Cardiac muscle cell (in vitro differentiated cells and primary cell): ENCODE data around the gene OPN3. TPM values are rescaled to one million over a fixed set of nuclear protein-coding genes. Genes with fewer than 3 reads are reported as not detected.

Experiments used
- DNase-seq, 2 donors: peaks; one replicate each; pipeline versions ENCODE4 v3.0.0 to v3.0.0-alpha.2; 2010 to 2017; ENCODE audit warnings: low read depth in 1 of 2, low spot score in 1 of 2
- H3K27ac ChIP-seq: fragments of 200-600 bp; sonication (generic); 2 replicates; pipeline ENCODE4 v1.5.1; 2016
- H3K27me3 ChIP-seq: fragments of 200-600 bp; sonication (generic); 2 replicates; pipeline ENCODE4 v1.6.0; 2016; ENCODE audit warnings: control low read depth
- H3K36me3 ChIP-seq: fragments of 200-600 bp; sonication (generic); 2 replicates; pipeline ENCODE4 v1.5.1; 2016; ENCODE audit warnings: control low read depth
- H3K4me1 ChIP-seq: fragments of 200-600 bp; sonication (generic); 2 replicates; pipeline ENCODE4 v1.8.1; 2017; ENCODE audit warnings: low read depth, mild to moderate bottlenecking, mixed run types
- H3K4me3 ChIP-seq: fragments of 200-600 bp; sonication (generic); 2 replicates; pipeline ENCODE4 v1.5.1; 2016; ENCODE audit warnings: mild to moderate bottlenecking
- H3K9me3 ChIP-seq: fragments of 200-600 bp; sonication (generic); 2 replicates; pipeline ENCODE4 v1.5.1; 2017; ENCODE audit warnings: low read depth, mild to moderate bottlenecking, control low read depth
- polyA plus RNA-seq: library from polyadenylated mRNA; unstranded; fragments of >200 nt; fragmentation: Nextera tagmentation; extraction: Ambion mirVana; gene quantifications from 2 replicates; pipeline ENCODE4 v1.2.1, GENCODE V29; 2016
- total RNA-seq: library from RNA; depleted of rRNA; stranded (reverse); fragments of >200 nt; gene quantifications from 2 replicates; pipeline ENCODE4 v1.2.3, GENCODE V29; 2016
- TF ChIP-seq, protein P1 (sequence below): IDR thresholded peaks from 2 replicates; pipeline ENCODE4 v1.5.1; 2012; ENCODE audit warnings: low read depth, mild to moderate bottlenecking, low read length

OPN3 gene
- total and polyA plus RNA-seq, 2 experiments from 2014 or later = 17.5 to 19.7 TPM

- Histone ChIP-seq H3K4me3 (no peak overlapping the region), H3K4me1 (no peaks in the 10 kb centered on the region), H3K27me3 (no peaks in the 10 kb centered on the region), H3K36me3 (no peaks in the 10 kb centered on the region), H3K27ac (no peak overlapping the region), H3K9me3 (no peaks in the 10 kb centered on the region)
- TF ChIP-seq, protein P1, sequence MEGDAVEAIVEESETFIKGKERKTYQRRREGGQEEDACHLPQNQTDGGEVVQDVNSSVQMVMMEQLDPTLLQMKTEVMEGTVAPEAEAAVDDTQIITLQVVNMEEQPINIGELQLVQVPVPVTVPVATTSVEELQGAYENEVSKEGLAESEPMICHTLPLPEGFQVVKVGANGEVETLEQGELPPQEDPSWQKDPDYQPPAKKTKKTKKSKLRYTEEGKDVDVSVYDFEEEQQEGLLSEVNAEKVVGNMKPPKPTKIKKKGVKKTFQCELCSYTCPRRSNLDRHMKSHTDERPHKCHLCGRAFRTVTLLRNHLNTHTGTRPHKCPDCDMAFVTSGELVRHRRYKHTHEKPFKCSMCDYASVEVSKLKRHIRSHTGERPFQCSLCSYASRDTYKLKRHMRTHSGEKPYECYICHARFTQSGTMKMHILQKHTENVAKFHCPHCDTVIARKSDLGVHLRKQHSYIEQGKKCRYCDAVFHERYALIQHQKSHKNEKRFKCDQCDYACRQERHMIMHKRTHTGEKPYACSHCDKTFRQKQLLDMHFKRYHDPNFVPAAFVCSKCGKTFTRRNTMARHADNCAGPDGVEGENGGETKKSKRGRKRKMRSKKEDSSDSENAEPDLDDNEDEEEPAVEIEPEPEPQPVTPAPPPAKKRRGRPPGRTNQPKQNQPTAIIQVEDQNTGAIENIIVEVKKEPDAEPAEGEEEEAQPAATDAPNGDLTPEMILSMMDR = no peak
- DNase-seq = peak in 1 of 2 donors; percentile 57
Observed at GRCh38 chr1:241551759-241552638, 88.2 kb downstream of the OPN3 start.

- Histone ChIP-seq H3K27me3 (no peaks in the 10 kb centered on the region), H3K36me3 (no peaks in the 10 kb centered on the region), H3K4me1 (no peaks in the 10 kb centered on the region), H3K9me3 (no peaks in the 10 kb centered on the region), H3K27ac (no peak overlapping the region), H3K4me3 (no peak overlapping the region)
- TF ChIP-seq, protein P1 = no peak
- DNase-seq = no peak
Observed at GRCh38 chr1:241550318-241550717, 89.9 kb downstream of the OPN3 start.

- no peak for DNase-seq
- TF ChIP-seq, protein P1 = no peak
- H3K36me3 ChIP-seq = no peaks in the 10 kb centered on the region
- H3K9me3 ChIP-seq = no peaks in the 10 kb centered on the region
- H3K27ac ChIP-seq = no peak overlapping the region
- no peaks in the 10 kb centered on the region for H3K27me3 ChIP-seq
- no peak overlapping the region for H3K4me3 ChIP-seq
- no peaks in the 10 kb centered on the region for H3K4me1 ChIP-seq
Observed at GRCh38 chr1:241548008-241548407, 92.2 kb downstream of the OPN3 start.

Other genes with a start within 250 kb of the OPN3 start
- gene FH, start 120.6 kb downstream of the OPN3 start, total RNA-seq = 96.9 and 151 TPM in 2 replicates
- gene FH, start 120.6 kb downstream of the OPN3 start, polyA plus RNA-seq = 163 and 175 TPM in 2 replicates
- not detected in 2 replicates for gene KMO, start 108.0 kb downstream of the OPN3 start, total RNA-seq
- 0.14 TPM in 1 of 2 replicates, not detected in the other for gene KMO, start 108.0 kb downstream of the OPN3 start, polyA plus RNA-seq
- 5.6 and 8.8 TPM in 2 replicates for gene CHML, start within 50 bp of the OPN3 start, total RNA-seq
- 3.3 and 6.6 TPM in 2 replicates for gene CHML, start within 50 bp of the OPN3 start, polyA plus RNA-seq
- gene WDR64, start 11.9 kb upstream of the OPN3 start, total RNA-seq = 0.25 TPM in 1 of 2 replicates, not detected in the other
- gene WDR64, start 11.9 kb upstream of the OPN3 start, polyA plus RNA-seq = not detected in 2 replicates
- 3.5 and 5.8 TPM in 2 replicates for gene EXO1, start 207.8 kb upstream of the OPN3 start, total RNA-seq
- gene EXO1, start 207.8 kb upstream of the OPN3 start, polyA plus RNA-seq = 3.4 and 5.4 TPM in 2 replicates